ENCODE data around the gene ANKS1B.

DNA sequence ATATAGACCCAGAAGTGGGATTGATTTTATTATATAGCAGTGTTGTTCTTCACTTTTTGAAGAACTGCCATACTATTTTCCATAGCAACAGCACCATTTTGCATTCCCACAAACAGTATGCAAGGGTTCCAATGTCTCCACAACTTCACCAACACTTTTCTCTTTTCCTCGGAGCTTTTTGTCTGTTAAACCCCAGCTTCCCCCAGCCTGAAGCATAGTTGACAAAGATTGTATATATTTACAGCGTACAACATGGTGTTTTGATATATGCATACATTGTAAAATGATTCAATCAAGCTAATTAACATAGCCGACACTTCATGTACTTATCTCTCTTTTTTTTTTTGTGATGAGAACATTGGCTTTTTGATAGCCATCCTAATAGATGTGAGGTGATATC, 982.6 kb downstream of the ANKS1B start:
- TF ChIP-seq CTCF (IDR thresholded peaks at IDR 0.05) (no peak), POLR2A (IDR thresholded peaks at IDR 0.05) (no peak)
